GM10847 (cell line): ENCODE measurements around the gene ELFN2.

Source experiments
- POLR2A ChIP-seq: IDR thresholded peaks from 2 replicates; pipeline ENCODE4 v1.6.1; 2011; ENCODE audit not compliant: insufficient read length; ENCODE audit errors: extremely low read depth

The ELFN2 gene

DNA sequence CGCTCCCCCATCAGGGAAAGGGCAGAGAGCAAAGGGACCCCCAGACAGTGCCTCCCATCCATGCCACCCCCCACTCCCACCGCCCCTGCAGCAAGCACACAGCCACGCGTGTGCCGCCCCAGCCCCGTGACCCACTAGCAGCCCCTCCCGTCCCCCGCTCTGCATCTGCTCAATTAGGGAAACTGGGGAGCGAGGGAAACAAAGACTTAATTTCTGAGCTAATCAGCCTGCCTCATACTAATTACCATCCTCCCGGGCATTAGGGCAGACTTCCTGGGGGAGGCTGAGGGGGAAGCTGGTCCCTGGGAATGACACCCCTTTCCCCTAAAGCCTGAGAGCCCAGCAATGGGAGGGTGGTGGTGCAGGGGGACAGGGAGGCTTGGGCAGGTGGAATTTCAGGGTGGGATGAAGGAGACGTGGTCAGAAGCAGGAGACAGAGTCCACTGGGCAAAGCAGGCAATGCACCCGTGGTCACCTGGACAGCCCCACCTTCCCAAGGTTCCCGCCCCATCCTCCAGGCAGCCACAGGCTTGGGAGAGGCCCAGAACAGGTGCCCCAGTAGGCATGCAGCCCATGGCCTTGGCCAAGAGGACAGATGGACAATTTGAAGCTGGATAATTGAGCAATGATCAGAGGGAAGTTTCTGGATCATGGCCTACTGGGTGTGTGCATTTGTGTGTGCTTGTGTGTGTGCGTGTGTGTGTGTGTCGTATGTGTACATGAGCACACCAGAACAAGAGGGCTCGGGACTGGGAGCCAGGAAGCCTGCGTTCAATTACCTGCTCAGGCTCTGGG is 20.6 kb downstream of the ELFN2 start:
- no peak for TF ChIP-seq POLR2A

DNA sequence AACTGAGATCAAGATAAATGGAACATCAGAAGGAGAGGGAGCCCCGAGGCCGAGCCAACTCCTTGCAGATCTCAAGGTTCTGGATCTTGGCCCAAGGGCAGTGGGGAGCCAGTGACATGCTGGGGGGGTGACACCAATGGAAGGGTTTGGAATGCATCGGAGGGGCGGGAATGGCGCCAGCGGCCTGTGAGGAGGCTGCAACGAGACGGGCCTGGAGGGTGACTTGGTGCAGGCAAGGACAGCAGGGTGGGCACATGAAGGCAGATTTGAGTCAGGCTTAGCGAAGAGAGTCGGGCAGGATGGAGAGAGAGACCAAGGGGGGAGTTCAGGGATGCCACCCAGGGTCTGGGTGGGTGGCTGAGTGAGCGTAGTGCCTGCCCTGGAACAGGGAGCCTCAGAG is 23.2 kb downstream of the ELFN2 start:
- TF ChIP-seq POLR2A, result no peak

DNA sequence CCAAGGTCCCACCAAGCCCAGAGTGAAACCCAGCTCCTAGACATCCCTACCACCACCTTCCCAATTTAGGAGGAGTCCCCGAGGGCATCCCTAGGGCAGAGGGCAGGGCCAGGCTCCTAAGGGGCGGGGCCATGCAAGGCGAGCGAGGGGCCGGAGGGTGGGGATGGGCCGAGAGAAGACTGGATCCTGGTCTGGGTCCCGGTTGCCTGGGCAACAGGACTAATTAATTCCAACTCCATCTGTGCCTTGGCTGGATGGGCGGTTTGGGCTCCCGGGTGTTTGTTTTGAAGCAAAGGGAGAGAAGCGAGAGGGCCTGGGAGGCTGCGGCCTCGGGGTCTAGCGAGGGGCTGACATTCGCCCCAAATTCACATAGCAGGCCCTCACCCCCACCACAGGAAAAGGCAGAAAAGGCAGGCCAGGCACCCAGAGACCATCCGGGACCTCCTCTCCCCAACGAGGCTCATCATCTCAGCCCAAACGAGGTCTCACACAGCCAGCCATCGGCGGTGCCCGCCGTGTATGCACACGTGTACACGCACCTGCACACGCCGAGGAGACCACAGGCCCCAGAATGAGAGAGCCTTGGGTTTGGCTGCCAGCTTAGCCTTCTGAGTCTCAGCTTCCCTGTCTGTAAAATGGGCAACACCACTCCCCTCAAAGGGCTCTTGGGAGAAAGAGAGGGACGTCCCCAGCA is 23.9 kb downstream of the ELFN2 start:
- no peak for TF ChIP-seq POLR2A

DNA sequence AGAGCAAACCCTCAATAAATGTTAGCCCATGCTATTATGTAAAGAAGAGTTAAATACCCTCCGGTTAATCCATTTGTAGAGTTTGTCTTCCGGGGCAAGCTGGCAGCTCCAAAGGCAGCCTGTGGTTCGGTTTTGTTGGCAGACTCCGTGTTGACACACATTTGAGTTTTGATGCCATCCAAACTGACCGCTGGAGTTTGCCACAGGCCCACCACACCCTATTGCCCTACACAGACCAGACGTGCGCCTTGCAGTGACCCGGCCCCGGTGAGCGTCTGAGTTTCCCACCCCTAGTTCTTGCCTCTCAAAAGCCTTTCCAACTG is 25.1 kb downstream of the ELFN2 start:
- TF ChIP-seq POLR2A, result no peak

DNA sequence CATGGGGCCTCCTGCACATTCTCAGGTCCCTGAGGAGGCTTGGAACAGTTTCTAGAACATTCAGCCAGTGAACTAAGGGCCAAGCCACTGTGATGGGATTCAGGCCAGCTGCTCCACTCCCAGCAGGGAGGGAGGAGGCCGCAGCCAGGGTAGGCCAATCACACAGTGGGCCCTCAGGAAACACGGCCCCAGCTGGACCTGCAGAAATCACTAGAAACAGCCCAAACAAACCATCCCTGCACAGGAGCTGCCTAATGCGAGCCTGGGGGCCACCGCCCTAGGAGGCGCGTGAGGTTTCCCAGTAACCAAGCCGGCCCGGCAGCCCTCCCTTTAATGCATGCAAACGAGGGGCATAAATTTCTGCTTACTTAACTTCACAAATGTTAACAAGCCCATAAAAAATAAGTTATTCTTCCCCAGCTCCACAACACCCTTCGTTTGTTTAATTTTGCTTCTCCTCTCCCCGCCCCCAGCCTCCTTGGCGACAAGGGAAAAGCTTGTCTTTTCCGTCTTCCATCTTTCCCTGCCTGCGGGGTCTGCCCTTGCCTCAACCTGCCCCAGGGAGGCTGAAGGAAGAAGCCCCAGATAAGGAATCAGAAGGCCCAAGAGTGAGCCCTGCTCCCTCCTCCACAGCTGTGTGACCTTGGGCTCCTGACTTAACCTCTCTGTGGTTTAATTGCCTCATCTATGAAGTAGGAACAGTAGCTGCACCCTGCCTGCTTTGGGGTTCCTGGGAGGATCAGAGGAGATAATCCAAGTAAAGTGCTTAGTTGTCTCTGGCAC is 25.7 kb downstream of the ELFN2 start:
- no peak for TF ChIP-seq POLR2A

DNA sequence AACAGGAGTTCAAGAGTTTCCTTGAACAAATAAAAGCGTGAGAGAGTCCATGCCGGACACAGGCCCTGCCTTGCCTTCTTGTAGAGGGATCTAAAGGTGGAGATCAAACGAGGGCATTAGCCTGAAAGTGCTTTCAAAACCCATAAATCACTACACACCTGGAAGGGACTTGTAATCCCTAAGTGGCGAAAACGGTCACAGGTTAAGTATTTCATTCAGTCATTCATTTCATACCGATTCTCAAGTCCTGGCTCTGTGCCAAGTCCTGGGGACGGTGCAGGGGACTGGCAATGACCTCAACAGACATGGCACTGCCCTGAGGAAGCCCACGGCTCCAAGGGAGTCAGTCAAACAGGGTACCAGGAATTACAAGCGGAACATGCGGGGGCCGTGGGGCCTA is 26.6 kb downstream of the ELFN2 start:
- TF ChIP-seq POLR2A, result no peak

DNA sequence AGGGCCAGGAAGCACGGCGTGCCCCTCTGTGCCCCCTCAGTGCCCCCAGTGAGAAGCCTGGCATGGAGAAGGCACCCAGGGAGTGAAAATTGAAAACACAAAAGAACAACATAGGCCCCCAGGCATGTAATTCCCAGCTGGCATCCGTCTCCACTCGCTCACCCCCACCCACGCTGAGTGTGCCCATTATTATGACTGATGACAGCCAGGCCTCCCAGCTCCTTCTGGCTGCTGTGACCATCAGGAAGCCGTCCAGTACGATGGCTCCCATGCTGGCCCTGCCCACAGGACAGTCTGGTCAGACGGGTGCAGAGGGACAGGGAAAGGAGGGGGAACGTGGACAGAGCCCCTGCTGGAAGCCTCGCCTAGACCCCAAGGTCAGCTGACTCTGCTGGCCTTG is 30.1 kb downstream of the ELFN2 start:
- TF ChIP-seq POLR2A, result no peak

DNA sequence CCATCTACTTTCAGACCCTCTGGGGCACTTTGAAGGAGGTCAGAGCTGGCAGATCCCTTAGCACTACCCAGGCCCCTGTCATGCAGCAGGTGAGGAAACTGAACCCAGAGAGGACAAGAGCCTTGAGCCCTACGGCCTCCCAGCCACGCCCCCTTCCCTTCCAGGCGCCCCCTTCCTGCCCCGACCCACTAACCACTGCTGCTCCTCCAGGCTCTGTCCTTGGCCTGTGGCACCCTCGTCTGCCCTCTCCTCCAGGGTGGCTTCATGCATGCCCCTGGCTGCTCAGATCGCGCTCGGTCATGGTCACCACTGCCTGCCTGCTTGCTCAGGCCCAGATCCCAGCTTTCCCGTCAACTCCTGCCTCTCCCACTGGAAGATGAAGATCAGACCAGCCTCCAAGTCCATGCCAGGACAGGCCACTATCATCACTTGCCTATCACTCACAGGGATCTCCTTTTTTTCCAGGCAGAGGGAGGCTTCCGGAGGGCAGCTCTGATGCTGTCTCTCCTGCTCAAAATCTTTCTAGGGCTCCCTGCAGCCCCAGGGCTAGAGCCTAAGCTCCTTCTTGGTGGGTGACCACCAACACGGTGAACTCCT is 30.7 kb downstream of the ELFN2 start:
- no peak for TF ChIP-seq POLR2A

DNA sequence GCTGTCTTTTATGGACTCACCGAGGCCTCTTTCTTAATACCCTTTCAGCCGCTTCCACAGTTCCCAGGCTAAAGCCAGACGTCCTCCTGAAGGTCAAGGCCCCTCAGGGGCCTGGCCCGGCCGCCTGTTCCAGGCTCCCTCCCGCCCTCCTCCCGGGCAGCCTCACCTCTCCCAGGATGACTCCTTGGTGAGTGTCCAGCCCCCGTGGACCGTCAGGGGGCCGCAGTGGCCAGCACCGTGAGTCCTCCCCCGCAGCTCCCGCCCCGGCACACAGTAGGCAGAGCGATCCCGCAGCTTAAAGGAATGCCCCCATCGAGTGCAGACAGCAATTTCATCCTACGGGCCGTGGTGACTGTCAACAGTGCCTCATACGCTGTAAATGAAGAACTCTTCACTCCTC is 32.9 kb downstream of the ELFN2 start:
- TF ChIP-seq POLR2A, result no peak

DNA sequence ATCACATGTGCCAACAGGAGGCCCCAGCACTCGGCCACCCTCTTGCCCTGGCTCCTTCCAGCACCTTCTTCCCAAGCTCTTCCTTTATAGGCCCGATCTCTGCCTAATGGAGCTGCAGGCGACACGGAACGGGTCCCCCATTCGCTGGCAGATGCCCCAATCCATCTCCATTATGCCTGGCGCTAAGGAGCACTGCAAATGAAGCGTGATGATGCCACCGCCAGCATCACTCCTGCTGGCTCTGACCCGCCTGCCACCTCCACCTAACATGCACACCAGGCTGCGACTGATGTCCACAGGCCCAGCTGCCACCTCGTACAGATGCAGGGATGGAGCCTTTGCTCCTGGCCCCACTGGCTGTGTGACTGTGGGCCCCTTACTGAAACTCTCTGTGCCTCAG is 33.5 kb downstream of the ELFN2 start:
- no peak for TF ChIP-seq POLR2A

DNA sequence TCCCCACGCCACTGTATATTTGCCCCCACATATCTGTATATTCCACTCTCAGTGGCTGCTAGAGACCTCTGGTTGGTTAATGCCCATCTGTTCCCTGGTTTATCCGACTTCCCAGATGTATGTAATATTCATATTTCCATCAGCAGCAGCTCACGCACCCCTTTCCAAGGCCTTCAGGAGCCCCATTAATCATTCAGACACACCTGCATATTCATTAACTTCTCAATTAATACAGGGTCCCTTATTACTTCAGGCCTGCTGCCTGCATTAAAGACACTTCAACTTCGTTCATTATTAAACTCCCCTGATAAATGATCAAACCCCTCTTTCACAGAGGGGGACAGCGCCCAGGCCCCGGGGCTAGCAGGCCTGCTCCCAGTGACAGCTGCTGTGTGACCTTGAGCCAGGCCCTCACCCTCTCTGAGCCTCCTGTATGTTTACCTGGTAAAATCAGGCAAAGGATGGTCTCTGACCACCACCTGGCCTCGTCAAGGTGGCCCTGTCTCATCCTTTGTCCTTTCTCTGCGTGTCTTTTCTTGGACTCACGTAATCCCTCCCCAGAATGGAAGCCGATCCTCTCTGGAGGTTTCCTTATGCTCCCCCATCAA is 34.5 kb downstream of the ELFN2 start:
- TF ChIP-seq POLR2A, result no peak

DNA sequence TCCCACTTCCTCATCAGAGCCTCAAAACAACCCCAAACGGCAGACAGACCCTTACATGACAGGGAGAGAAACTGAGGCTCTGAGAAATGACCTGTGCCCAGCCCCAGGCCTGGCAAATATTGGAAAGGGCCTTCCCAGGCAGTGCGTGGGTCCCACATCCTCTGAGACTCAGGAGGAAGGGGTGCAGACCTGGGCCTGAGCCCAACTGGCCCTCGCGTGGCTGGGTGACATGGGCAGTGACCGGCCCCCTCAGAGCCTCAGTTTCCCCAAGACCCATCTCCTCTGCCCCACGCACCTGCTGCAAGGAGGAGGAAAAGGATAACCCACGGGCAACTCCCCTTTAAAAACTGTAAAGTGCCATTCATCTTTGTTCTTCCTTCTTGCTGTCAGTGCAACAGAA is 35.6 kb downstream of the ELFN2 start:
- no peak for TF ChIP-seq POLR2A

DNA sequence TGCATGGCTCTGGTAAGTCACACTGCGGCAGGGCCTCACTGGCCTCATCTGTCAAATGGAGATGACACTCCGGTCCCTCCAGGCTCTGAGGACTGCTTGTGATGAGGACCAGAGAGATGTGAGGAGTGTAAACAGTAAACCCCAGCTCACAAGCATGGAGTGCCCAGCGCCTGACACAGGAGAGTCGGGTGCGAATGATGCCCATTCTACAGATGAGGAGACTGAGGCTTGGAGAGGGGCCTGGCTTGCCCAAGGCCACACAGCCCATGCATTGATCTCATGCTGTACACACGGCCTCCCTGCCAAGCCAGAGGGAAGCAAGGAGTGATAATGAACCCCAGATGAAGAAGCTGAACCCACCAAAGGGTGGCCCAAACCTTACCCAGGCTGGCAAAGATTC is 37.2 kb downstream of the ELFN2 start:
- no peak for TF ChIP-seq POLR2A

DNA sequence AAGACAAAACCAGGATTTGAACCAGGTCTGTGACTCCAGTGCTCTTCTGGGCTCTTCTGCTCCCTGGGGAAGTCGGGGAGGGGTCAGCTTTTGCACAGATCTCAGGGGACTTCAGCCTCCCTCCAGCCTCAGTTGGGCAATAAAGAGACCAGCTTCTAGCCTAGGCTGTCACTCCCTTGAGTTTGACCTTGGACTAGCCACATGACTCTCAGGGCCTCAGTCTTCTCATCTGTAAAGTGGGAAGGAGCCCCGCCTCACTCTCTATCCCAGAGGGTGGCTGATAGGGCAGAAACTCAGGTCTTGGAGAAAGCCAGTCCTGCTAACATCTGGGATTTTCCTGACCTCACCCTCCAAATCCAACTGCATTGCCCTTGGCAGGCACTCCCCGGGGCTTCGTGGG is 38.7 kb downstream of the ELFN2 start:
- TF ChIP-seq POLR2A, result no peak

DNA sequence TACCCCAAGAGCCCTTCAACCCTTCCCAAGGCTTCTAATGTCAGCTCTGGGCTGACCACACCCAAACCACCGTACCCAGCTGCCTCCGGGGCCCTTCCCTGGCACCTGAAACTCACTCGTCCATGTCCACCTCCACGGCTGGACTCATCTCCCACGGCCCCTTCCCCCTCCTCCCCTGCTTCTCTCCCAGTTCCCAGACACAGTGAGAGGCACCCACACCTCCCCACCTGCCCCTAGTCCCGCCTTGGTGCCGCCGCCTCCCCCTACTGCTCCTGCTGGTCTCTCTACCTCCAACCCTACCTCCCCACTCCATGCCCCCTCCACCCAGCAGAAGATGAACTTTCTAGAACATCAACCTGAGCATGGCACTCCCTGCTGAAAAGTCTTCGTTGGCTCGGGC is 39.5 kb downstream of the ELFN2 start:
- no peak for TF ChIP-seq POLR2A
